Measurements from ENCODE around the gene CASKIN1. TPM values are rescaled to one million over a fixed set of nuclear protein-coding genes. Genes with fewer than 3 reads are reported as not detected.
"Not testable (repeated sequence)": the region's sequence is repeated elsewhere in the genome, so short reads cannot be mapped to it uniquely, and the experiment has no call there.

CASKIN1 gene
- total RNA-seq, 1 donor from 2014 or later: 2.4 TPM

DNA sequence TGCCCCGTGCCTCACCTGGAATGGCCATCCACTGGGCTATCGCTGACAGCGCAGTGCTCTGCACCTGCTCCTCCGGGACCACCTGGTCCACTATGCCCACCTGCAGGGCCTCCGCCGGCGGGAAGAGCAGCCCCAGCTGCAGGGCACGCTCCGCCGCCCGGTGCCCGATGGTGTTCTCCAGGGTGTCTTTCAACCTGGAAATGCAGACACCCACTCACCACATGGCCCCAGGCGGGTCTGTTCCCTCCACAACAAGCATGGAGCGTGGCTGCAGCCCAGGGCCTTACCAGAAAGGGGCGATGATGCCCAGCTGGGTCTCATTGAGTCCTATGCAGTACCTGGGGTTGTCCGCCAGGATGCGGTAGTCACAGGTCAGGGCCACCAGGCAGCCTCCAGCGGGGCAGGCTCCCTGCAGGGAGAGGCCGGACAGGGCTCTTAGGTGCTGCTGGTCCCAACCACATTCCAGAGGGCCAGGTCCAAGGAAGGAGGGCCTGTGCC lies 46.7 kb upstream of the CASKIN1 start:
- TF ChIP-seq, protein P1, sequence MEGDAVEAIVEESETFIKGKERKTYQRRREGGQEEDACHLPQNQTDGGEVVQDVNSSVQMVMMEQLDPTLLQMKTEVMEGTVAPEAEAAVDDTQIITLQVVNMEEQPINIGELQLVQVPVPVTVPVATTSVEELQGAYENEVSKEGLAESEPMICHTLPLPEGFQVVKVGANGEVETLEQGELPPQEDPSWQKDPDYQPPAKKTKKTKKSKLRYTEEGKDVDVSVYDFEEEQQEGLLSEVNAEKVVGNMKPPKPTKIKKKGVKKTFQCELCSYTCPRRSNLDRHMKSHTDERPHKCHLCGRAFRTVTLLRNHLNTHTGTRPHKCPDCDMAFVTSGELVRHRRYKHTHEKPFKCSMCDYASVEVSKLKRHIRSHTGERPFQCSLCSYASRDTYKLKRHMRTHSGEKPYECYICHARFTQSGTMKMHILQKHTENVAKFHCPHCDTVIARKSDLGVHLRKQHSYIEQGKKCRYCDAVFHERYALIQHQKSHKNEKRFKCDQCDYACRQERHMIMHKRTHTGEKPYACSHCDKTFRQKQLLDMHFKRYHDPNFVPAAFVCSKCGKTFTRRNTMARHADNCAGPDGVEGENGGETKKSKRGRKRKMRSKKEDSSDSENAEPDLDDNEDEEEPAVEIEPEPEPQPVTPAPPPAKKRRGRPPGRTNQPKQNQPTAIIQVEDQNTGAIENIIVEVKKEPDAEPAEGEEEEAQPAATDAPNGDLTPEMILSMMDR (IDR thresholded peaks at IDR 0.05; ENCODE audit: unreplicated experiment): no peak
- no peak overlapping the region for H3K27ac Mint-ChIP-seq (ENCODE audit: unreplicated experiment)
- no peak for DNase-seq (ENCODE audit: low spot score)
- peaks cover 4% of the 10 kb centered on the region for H3K27me3 Mint-ChIP-seq (ENCODE audit: unreplicated experiment)
- H3K4me3 Mint-ChIP-seq (ENCODE audit: unreplicated experiment): no peak overlapping the region
- H3K9me3 Mint-ChIP-seq (ENCODE audit: unreplicated experiment): no peaks in the 10 kb centered on the region
- H3K36me3 Mint-ChIP-seq (ENCODE audit: low read depth, unreplicated experiment): peaks cover 10% of the 10 kb centered on the region
- no peaks in the 10 kb centered on the region for H3K4me1 Mint-ChIP-seq (ENCODE audit: unreplicated experiment)

DNA sequence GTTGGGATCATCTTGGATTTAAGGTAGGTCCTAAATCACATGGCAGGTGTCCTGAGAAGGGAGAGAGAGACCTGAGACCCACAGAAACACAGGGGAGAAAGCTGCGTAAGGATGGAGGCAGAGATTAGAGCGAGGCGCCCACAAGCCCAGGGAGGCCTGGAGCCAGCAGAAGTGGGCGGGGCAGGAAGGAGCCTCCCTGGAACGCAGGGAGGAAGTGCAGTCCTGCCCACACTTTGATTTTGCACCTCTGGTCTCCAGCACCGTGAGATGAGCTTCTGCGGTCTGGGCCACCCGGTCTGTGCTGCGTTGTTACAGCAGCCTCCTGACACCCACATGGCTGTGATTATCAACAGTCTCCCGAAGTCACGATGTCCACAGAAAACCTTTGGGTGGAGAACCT lies 46.2 kb upstream of the CASKIN1 start:
- Mint-ChIP-seq H3K27ac (ENCODE audit: unreplicated experiment) (no peak overlapping the region), H3K4me1 (ENCODE audit: unreplicated experiment) (no peaks in the 10 kb centered on the region), H3K9me3 (ENCODE audit: unreplicated experiment) (no peaks in the 10 kb centered on the region), H3K4me3 (ENCODE audit: unreplicated experiment) (peak overlapping the region; percentile 88), H3K36me3 (ENCODE audit: low read depth, unreplicated experiment) (peaks cover 10% of the 10 kb centered on the region), H3K27me3 (ENCODE audit: unreplicated experiment) (peaks cover 6% of the 10 kb centered on the region)
- TF ChIP-seq, protein P1 (IDR thresholded peaks at IDR 0.05; ENCODE audit: unreplicated experiment): no peak
- no peak for DNase-seq (ENCODE audit: low spot score)

DNA sequence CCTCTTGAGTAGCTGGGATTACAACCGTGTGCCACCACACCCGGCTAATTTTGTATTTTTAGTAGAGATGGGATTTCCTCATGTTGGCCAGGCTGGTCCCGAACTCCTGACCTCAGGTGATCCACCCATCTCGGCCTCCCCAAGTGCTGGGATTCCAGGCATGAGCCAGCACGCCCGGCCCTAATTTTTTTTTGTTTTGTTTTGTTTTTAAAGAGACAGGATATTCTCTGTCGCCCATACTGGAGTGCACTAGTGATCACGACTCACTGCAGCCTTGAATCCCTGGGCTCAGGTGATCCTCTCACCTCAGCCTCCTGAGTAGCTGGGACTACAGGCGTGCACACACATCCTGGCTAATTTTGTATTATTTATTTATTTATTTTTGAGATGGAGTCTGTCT lies 43.9 kb upstream of the CASKIN1 start:
- H3K4me3 Mint-ChIP-seq (ENCODE audit: unreplicated experiment); H3K27me3 Mint-ChIP-seq (ENCODE audit: unreplicated experiment); H3K27ac Mint-ChIP-seq (ENCODE audit: unreplicated experiment); DNase-seq (ENCODE audit: low spot score); H3K9me3 Mint-ChIP-seq (ENCODE audit: unreplicated experiment); H3K4me1 Mint-ChIP-seq (ENCODE audit: unreplicated experiment); H3K36me3 Mint-ChIP-seq (ENCODE audit: low read depth, unreplicated experiment): not testable (repeated sequence)

DNA sequence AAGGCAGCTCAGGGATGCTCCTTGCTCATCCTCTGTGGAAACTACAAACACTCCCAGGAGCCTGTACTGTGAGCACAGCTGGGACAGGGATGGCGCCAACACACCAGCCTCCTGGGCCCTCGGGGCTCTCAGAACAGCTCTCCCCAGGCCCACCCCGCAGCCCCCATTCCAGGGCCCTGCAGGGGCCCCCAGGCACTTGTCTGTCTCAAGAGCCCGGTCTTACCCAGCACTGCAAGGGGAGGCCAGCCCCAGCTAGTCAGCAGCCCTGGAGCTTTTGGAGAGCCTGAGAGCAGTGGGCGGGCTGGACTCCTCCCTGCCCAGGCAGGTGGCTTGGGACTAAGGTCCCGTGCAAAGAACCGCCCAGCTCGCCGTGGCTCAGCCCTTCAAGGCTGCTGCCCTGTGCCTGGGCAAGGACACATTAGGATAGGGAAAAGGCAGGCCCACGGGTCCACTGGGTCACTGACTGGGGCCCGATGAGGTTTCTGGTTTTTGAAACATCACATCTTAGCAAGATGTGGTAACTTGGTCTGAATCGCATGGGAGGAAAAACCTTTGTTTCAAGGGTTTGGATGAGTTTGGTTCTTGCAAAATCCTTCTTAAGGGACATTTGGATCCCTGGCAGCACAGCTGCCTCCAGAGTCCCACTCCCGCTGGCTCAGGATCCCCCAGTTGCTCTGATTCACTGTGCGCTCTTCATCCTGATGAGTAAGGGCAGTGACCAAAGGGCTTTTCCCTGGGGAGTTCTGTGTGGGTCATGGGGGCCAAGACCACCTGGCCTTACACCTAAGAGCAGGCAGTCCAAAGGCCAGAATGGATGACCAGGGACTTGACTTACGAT lies 42.7 kb upstream of the CASKIN1 start:
- DNase-seq (ENCODE audit: low spot score): no peak
- TF ChIP-seq, protein P1 (IDR thresholded peaks at IDR 0.05; ENCODE audit: unreplicated experiment): no peak
- Mint-ChIP-seq H3K4me3 (ENCODE audit: unreplicated experiment) (no peak overlapping the region), H3K36me3 (ENCODE audit: low read depth, unreplicated experiment) (peaks cover 4% of the 10 kb centered on the region), H3K9me3 (ENCODE audit: unreplicated experiment) (no peaks in the 10 kb centered on the region), H3K27me3 (ENCODE audit: unreplicated experiment) (peaks cover 8% of the 10 kb centered on the region), H3K27ac (ENCODE audit: unreplicated experiment) (no peak overlapping the region), H3K4me1 (ENCODE audit: unreplicated experiment) (no peaks in the 10 kb centered on the region)

DNA sequence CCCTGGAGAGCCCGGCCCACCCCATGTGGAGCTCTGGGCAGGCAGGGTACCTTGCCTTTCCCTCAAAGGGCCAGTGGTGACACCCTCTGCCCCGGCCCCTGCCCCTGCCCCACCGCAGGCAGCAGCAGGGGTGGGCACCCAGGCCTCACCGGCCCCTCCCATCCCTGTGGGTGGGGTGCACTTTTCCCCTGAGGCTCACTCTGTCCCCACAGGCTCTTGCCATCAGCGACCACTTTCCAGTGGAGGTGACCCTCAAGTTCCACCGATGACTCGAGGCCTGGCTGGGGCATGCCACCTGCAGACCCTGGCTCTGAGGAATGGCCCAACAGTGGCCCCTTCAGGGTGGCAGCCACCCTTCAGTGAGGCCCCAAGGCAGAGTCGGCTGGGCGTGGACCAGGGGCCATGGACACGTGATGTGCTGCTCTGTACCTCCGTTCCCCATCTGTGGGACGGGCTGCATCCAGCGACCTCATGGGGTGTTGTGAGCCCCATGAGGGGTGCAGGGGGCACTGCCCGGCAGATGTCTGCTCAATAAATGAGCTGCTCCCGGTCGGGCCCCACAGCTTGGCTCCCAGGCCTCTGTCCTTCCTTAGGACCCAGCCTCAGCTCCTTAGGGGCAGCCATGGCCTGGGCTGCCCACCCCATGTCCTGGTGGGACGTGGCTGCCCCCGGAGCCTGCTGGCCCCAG lies 41.9 kb upstream of the CASKIN1 start:
- no peaks in the 10 kb centered on the region for H3K9me3 Mint-ChIP-seq (ENCODE audit: unreplicated experiment)
- no peak overlapping the region for H3K27ac Mint-ChIP-seq (ENCODE audit: unreplicated experiment)
- TF ChIP-seq, protein P1 (IDR thresholded peaks at IDR 0.05; ENCODE audit: unreplicated experiment): no peak
- no peaks in the 10 kb centered on the region for H3K4me1 Mint-ChIP-seq (ENCODE audit: unreplicated experiment)
- H3K36me3 Mint-ChIP-seq (ENCODE audit: low read depth, unreplicated experiment): peaks cover 4% of the 10 kb centered on the region
- peaks cover 7% of the 10 kb centered on the region for H3K27me3 Mint-ChIP-seq (ENCODE audit: unreplicated experiment)
- no peak overlapping the region for H3K4me3 Mint-ChIP-seq (ENCODE audit: unreplicated experiment)
- DNase-seq (ENCODE audit: low spot score): no peak

Measured in endothelial cell (in vitro differentiated cells).